Effector CD4-positive, alpha-beta T cell (primary cell): ENCODE data around the gene ATF2.

Source experiments
- DNase-seq: peaks from one replicate; pipeline ENCODE4 v3.0.0-alpha.2; 2020

The ATF2 gene

GRCh38 chr2:175076272-175076671 is 91.7 kb downstream of the ATF2 start:
- DNase-seq: no peak

GRCh38 chr2:175074478-175074877 is 93.5 kb downstream of the ATF2 start:
- no peak for DNase-seq

- no peak for DNase-seq
Measured at GRCh38 chr2:175068534-175068933, 99.5 kb downstream of the ATF2 start.

- no peak for DNase-seq
Measured at GRCh38 chr2:175066411-175066810, 101.6 kb downstream of the ATF2 start.

GRCh38 chr2:175064797-175065196 is 103.2 kb downstream of the ATF2 start:
- no peak for DNase-seq

GRCh38 chr2:175063741-175064140 is 104.3 kb downstream of the ATF2 start:
- DNase-seq: no peak

GRCh38 chr2:175062787-175063585 is 105.0 kb downstream of the ATF2 start:
- DNase-seq: no peak

GRCh38 chr2:175057078-175057685 is 110.8 kb downstream of the ATF2 start:
- no peak for DNase-seq

- no peak for DNase-seq
Measured at GRCh38 chr2:175055993-175056392, 112.0 kb downstream of the ATF2 start.

GRCh38 chr2:175054340-175054739 is 113.7 kb downstream of the ATF2 start:
- no peak for DNase-seq

- DNase-seq: no peak
Measured at GRCh38 chr2:175049661-175050060, 118.3 kb downstream of the ATF2 start.

GRCh38 chr2:175048275-175048674 is 119.7 kb downstream of the ATF2 start:
- no peak for DNase-seq

- no peak for DNase-seq
Measured at GRCh38 chr2:175039490-175039889, 128.5 kb downstream of the ATF2 start.

- DNase-seq: no peak
Measured at GRCh38 chr2:175039031-175039430, 129.0 kb downstream of the ATF2 start.

- no peak for DNase-seq
Measured at GRCh38 chr2:175037941-175038340, 130.1 kb downstream of the ATF2 start.

- no peak for DNase-seq
Measured at GRCh38 chr2:175036582-175037018, 131.4 kb downstream of the ATF2 start.

GRCh38 chr2:175035806-175036205 is 132.2 kb downstream of the ATF2 start:
- no peak for DNase-seq

GRCh38 chr2:175034716-175035115 is 133.3 kb downstream of the ATF2 start:
- DNase-seq: no peak

- DNase-seq: no peak
Measured at GRCh38 chr2:175030380-175031271, 137.4 kb downstream of the ATF2 start.

- no peak for DNase-seq
Measured at GRCh38 chr2:175027755-175028154, 140.2 kb downstream of the ATF2 start.

GRCh38 chr2:175026385-175026784 is 141.6 kb downstream of the ATF2 start:
- no peak for DNase-seq

- no peak for DNase-seq
Measured at GRCh38 chr2:175025946-175026345, 142.1 kb downstream of the ATF2 start.

GRCh38 chr2:175025233-175025632 is 142.8 kb downstream of the ATF2 start:
- DNase-seq: no peak
